NCI-H1417 (cell line): ENCODE measurements around the gene RSPRY1.
A peak's percentile ranks its signal among the peaks of the same experiment; 100 is the strongest.
"Not testable (repeated sequence)": the region's sequence is repeated elsewhere in the genome, so short reads cannot be mapped to it uniquely, and the experiment has no call there.

ENCODE experiments used
- DNase-seq, 3 experiments: peaks; one replicate each; lab custom pipeline; 2025; lab: John Stamatoyannopoulos, UW

RSPRY1 gene

GRCh38 chr16:57271867-57272495 is 85.9 kb downstream of the RSPRY1 start:
- DNase-seq = no peak

DNA sequence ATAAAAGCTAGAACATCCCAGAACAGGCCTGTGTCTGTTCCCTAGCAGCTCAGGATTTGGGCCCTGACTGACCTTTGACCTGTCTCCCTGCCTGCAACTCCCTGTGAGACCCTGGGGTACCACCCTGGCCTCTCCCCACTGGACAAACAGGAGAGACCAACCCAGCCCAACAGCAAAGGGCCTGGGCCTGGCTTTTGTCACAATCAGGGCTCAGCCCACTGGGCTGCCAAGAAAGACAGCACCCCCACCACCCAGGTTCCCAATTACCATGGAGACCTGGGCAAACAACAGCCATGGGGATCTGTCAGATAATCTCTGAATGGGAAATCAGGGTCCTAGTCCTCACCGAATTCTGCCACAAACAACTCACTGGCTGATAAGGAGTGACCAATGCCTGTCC is 87.2 kb downstream of the RSPRY1 start:
- DNase-seq = no peak

GRCh38 chr16:57273826-57274225 is 87.7 kb downstream of the RSPRY1 start:
- DNase-seq = no peak

DNA sequence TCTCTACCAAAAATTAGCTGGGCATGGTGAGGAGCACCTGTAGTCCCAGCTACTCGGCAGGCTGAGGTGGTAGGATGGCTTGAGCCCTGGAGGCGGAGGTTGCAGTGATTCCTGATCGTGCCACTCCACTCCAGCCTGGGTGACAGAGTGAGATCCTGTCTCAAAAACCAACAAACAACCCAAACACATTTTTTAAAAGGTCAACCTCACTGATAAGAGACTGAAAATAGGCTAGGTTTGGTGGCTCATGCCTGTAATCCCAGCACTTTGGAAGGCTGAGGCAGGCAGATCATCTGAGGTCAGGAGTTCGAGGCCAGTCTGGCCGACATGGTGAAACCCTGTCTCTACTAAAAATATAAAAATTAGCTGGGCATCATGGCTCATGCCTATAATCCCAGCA is 89.8 kb downstream of the RSPRY1 start:
- DNase-seq = not testable (repeated sequence)

GRCh38 chr16:57276596-57276995 is 90.5 kb downstream of the RSPRY1 start:
- DNase-seq = no peak

GRCh38 chr16:57277586-57277985 is 91.5 kb downstream of the RSPRY1 start:
- peak in 1 of 3 experiments; percentile 8 for DNase-seq

DNA sequence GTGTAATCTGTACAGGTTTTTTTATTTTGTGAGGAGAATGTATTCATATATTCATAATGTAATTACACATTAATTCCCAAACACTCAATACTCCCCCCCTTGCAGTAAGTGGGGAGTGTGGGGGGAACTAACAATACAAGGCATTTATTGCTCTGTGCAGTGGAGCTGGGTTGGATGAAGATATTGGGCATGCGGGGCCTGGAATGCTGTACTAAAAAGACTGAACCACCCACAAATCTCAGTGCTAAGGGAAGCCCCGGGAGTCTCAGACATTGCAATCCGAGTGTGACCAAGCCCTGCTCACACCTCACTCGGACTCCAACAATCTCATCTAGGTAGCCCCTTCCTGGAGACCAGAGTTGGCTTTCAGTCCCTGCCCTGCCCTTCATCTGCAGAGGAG is 92.4 kb downstream of the RSPRY1 start:
- DNase-seq = no peak

DNA sequence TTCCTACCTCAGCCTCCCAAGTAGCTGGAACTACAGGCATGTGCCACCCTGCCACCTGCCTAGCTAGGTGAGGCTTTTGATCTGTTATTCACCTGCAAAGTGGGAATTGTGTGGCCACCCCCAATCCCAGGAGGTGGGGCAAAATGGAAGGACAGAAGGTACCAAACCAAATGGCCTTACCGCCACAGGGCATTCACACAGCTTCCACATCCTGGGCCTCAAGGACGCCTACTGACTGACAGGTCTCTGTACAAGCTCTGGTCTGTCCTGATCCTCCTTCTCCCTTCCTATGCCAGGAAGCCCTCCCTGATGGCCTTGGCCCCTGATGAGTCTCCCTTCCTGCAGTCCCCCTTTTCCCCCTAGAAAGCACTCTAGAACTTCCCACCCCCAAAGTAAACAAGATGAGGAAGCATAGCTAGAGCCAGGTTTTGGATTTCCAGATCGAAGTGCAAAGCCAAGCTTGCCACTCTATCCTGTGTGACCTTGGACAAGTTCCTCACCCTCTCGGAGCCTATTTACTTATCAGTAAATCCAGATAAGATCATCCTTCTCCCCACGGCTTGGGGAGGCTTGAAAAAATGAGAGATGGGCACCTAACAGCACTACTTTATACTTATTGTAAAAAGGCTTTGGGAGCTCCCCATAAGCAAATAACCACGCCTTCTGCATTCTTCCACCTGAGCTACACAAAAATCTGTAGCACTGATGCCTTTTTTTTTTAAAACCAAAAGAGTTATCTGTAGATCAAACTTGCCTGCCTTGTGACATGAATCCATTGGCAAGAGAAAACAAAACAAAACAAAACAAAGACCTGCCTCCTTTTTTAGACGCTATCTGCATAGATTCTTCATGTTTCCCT is 93.9 kb downstream of the RSPRY1 start:
- DNase-seq = no peak

GRCh38 chr16:57281791-57282190 is 95.7 kb downstream of the RSPRY1 start:
- no peak for DNase-seq

GRCh38 chr16:57282510-57283213 is 96.5 kb downstream of the RSPRY1 start:
- DNase-seq = no peak

GRCh38 chr16:57283214-57283958 is 97.3 kb downstream of the RSPRY1 start:
- DNase-seq = no peak

- no peak for DNase-seq
Observed at GRCh38 chr16:57283959-57284208, 97.8 kb downstream of the RSPRY1 start.

DNA sequence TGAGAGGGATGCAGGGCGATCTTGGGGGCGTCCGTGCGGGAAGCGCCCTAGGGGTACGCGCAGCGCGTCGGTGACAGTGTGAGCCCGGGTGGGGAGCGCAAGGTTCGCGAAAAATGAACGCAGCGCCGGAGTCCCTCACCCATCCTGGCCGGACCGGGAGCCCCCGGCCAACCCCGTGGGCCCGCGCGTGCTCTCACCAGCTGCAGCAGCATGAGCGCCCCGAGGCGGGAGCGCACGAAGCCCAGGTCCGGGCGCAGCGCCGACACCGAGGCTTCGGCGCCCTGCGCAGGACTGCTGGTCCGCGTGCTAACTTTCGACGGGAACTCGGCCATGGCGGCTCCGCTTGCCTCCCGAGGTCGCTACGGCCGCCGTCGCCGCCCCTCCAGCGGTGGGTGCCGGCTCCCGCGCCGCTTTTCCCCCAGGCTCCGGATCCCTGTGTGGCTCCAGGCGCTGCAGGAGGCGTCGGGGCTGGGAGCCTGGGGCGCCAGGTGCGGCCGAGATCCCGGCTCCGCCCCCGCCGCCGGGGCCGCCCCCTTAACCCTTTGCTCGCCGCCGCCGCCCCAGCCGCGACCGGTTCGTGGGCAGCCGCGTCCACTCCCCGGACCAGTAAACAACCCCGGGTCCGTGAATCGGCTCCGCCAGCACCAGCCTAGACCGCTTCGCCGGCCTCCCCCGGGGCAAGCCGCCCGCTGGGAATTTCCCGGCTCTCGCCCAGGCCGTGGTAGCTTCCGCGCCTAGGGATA is 98.3 kb downstream of the RSPRY1 start, which contains the start of gene PLLP:
TSS of gene PLLP (minus strand) at position 464 of the 743 bp plus-strand sequence. CDS start at position 332, 132 bp downstream.
- peak; percentile 56 to 84 (median 82) for DNase-seq

GRCh38 chr16:57284952-57285363 is 98.8 kb downstream of the RSPRY1 start:
- no peak for DNase-seq

DNA sequence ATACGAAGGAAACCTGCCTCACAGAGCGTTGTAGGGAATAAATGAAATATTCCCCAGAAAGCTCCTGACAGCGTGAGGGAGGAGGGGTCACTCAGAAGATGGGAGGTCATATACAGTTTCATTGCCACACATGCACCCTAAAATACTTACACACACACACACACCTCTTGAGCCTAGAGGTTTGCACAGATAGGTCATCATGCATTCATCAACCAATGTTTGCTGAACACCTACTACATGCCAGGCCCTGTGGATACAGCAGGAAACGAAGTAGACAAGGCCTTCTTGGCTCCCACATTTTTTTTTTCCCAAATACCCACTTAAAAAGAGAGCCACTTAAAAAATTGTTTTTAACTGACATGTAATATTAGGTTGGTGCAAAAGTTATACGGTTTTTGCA is 99.2 kb downstream of the RSPRY1 start:
- no peak for DNase-seq

DNA sequence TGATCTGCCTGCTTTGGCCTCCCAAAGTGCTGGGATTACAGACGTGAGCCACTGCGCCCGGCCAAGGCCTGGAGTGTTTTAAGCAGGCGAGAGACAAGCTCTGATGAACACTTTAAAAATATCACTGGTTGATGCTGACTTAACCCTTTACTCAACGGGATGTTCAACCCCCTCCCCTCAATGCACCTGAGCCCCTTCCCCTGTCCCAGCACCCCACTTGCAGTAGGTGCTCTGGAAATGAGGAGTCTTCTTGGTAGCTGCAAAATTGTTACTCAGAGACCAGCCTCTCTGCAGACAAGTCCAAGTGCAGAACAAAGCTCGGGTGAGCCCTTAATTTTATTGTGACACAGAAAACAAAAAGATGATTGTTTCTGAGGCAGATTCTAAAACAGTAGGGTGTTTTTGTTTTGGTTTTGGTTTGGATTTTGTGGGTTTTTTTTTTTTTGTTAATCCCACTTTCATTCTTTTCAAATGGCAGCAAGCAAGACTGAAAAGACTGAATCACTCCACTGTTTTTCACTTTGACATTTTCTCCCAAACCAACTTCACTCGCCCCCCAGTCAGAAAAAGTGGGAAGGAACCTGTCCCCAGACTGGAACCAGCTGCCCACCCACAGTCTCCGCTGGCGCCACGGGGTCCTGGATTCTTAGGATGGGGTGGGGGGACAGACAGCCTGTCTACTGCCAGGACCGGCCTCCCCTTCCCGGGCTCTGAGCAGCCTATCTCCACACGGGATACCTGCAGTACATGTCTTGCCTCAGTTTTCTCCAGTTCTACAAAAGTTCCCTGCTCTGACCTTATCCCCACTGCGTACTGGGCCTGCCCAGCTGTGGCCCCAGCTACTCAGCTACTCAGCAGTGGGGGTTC is 103.5 kb downstream of the RSPRY1 start:
- no peak for DNase-seq
